Vagina (tissue), 2 donors: ENCODE results near the gene APOL4. TPM values are rescaled to one million over a fixed set of nuclear protein-coding genes. Genes with fewer than 3 reads are reported as not detected.
"Not testable (repeated sequence)": the region's sequence is repeated elsewhere in the genome, so short reads cannot be mapped to it uniquely, and the experiment has no call there.

ENCODE experiments used
- DNase-seq, 2 donors: peaks; one replicate each; pipeline ENCODE4 v3.0.0-alpha.2; 2017; ENCODE audit errors: extremely low spot score in 2 of 2
- H3K27ac ChIP-seq: fragments of 200-600 bp; sonication (generic); one replicate; pipeline ENCODE4 v1.5.1; 2019
- H3K27me3 ChIP-seq: fragments of 200-600 bp; sonication (generic); one replicate; pipeline ENCODE4 v1.5.1; 2019
- H3K36me3 ChIP-seq, 2 donors: fragments of 200-600 bp; sonication (generic); one replicate each; pipeline ENCODE4 v1.5.1; 2017 to 2019
- H3K4me1 ChIP-seq: fragments of 200-600 bp; sonication (generic); one replicate; pipeline ENCODE4 v1.5.1; 2019
- H3K4me3 ChIP-seq, 2 donors: fragments of 200-600 bp; sonication (generic); 1 replicate in 1 of 2; 2 replicates in 1 of 2; pipeline ENCODE4 v1.5.1; 2016 to 2019
- H3K9me3 ChIP-seq: fragments of 200-600 bp; sonication (generic); one replicate; pipeline ENCODE4 v1.5.1; 2019
- POLR2A ChIP-seq, 2 donors: fragments of 450-650 bp; IDR thresholded peaks; one replicate each; pipeline ENCODE4 v1.6.1; 2017; ENCODE audit warnings: antibody characterized with exemption in 2 of 2, mild to moderate bottlenecking in 2 of 2, moderate library complexity in 2 of 2
- POLR2AphosphoS5 ChIP-seq, 2 donors: sonication (generic); formaldehyde crosslinking; IDR thresholded peaks; one replicate each; pipeline ENCODE4 v1.9.0; 2017; ENCODE audit warnings: antibody characterized with exemption in 2 of 2, mild to moderate bottlenecking in 2 of 2, low read depth in 1 of 2; ENCODE audit not compliant: insufficient read depth in 1 of 2
- intact Hi-C: fragments of 100-400 bp; cut with DNase I; formaldehyde crosslinking; loops from one replicate; pipeline ENCODE4 v1.15.1; 2023
- total RNA-seq: library from RNA; depleted of rRNA; stranded (reverse); fragments of >200 nt; gene quantifications from one replicate; pipeline ENCODE4 v1.2.3, GENCODE V29; 2016
- TF ChIP-seq, protein P1 (sequence below), 3 experiments: fragments of 450-650 bp in 2 of 3; fragments of 200-600 bp in 1 of 3; sonication (generic) in 1 of 3; IDR thresholded peaks; one replicate each; pipeline ENCODE4 v1.5.1; 2017 to 2019; ENCODE audit warnings: antibody characterized with exemption in 3 of 3, mild to moderate bottlenecking in 2 of 3, moderate library complexity in 2 of 3

The APOL4 gene
- total RNA-seq, 1 donor from 2014 or later, result 4.2 TPM

DNA sequence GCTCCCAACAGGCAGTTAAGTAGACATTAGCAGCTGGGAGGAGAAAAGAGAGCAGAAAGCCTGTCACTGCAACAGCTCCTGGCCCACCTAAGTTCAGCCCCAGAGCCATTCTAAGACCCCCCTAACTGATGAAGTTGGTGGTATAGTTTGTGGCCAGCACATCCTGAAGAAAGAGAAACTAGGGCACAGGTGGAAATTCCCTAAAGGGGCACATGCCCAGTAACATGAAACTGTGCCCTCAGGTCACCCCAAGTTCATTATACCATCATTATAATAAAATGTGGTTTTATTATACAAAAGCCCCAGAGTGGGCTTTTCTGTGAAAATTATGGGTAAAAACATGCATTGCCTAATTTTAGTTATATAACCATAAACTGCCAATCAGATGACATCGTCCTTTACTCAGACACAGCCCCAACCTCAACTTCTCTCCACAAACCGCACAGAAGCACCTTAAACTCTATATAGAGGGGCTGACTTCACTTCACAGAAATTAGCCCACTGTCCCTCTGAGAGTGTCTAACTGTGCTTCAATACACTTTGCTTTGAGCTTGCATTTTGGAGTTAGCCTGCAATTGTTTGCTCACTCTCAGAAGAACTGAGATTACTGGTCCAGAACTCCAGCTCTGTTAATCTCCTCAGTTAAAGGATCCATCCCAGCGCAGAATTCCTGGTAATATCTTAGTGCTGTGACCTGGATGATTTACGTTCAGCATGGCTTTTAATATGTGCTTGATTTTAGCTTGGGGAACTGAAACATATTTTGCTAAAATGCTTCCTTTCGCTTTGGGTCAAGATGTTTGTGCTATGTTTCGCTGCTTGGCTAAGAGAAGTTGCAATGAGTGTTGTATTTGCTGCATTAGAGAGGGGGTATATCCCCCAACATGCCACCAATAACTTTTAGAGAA is 39.2 kb downstream of the APOL4 start:
- DNase-seq, result no peak
- Histone ChIP-seq H3K4me3 (no peak overlapping the region), H3K9me3 (no peaks in the 10 kb centered on the region), H3K27me3 (no peaks in the 10 kb centered on the region), H3K27ac (no peak overlapping the region), H3K4me1 (peaks cover 42% of the 10 kb centered on the region), H3K36me3 (no peaks in the 10 kb centered on the region)
- intact Hi-C loops, result no loop called here
- TF ChIP-seq, protein P1, sequence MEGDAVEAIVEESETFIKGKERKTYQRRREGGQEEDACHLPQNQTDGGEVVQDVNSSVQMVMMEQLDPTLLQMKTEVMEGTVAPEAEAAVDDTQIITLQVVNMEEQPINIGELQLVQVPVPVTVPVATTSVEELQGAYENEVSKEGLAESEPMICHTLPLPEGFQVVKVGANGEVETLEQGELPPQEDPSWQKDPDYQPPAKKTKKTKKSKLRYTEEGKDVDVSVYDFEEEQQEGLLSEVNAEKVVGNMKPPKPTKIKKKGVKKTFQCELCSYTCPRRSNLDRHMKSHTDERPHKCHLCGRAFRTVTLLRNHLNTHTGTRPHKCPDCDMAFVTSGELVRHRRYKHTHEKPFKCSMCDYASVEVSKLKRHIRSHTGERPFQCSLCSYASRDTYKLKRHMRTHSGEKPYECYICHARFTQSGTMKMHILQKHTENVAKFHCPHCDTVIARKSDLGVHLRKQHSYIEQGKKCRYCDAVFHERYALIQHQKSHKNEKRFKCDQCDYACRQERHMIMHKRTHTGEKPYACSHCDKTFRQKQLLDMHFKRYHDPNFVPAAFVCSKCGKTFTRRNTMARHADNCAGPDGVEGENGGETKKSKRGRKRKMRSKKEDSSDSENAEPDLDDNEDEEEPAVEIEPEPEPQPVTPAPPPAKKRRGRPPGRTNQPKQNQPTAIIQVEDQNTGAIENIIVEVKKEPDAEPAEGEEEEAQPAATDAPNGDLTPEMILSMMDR (IDR thresholded peaks at IDR 0.05), result no peak
- TF ChIP-seq POLR2AphosphoS5 (IDR thresholded peaks at IDR 0.05; ENCODE audit: insufficient read depth in 1 of 2, low read depth in 1 of 2) (no peak), POLR2A (IDR thresholded peaks at IDR 0.05) (no peak)

DNA sequence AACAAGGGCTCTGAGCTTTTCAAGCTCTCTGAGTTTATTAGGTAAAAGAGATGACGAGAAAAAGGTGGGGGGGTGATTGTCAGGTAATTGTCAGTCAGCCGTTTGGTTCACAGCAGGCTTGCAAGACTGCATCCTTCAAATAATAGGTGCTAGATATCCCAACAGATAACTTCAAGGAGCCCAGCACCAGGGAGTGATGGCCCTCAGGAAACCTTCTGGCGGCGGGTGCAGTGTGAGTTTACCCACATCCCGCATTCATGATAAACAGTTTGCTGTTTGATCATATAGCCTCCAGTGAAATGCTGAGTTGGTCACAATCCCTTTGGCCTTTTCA is 39.8 kb downstream of the APOL4 start:
- DNase-seq, H3K27me3 ChIP-seq, intact Hi-C loops, H3K4me3 ChIP-seq, H3K36me3 ChIP-seq, H3K9me3 ChIP-seq: not testable (repeated sequence)
- peaks cover 45% of the 10 kb centered on the region for H3K4me1 ChIP-seq
- peak overlapping the region; percentile 96 for H3K27ac ChIP-seq

DNA sequence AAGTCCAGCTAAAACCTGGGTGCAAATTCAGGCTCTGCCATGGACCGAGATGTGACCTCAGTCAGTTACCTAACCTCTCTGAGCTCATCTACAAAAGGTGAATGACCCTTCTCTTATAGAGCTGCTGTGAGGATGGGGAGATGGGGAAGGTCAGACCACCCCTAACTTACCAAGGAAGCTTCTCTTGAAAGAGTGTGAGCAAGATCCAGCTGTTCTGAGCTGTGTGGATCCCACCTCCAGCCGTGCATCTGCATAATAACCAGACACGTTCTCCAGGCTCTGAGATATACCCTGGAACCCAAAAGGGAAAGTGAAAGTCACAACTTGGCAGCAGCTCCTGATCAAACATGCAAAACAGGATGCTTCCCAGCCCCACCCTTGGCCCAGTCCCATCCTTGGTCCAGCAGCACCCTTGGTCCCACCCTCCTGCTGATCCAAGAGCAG is 41.1 kb downstream of the APOL4 start, which contains the start of gene APOL3:
TSS of gene APOL3 (minus strand) at position 257 of the 444 bp plus-strand sequence. CDS start 11,700 bp downstream, outside the sequence.
- intact Hi-C loops, result no loop called here
- no peaks in the 10 kb centered on the region for H3K27me3 ChIP-seq
- H3K4me3 ChIP-seq, result peak within 1 kb of the TSS; percentile 47 to 62
- H3K27ac ChIP-seq, result peak within 1 kb of the TSS; percentile 96
- peak in 1 of 2 donors; percentile 72 for TF ChIP-seq POLR2AphosphoS5 (IDR thresholded peaks at IDR 0.05; ENCODE audit: insufficient read depth in 1 of 2, low read depth in 1 of 2)
- peak in 1 of 2 donors; percentile 65 for TF ChIP-seq POLR2A (IDR thresholded peaks at IDR 0.05)
- TF ChIP-seq, protein P1 (IDR thresholded peaks at IDR 0.05), result no peak
- DNase-seq, result no peak
- no peaks in the 10 kb centered on the region for H3K36me3 ChIP-seq
- peaks cover 57% of the 10 kb centered on the region for H3K4me1 ChIP-seq
- H3K9me3 ChIP-seq, result no peaks in the 10 kb centered on the region

DNA sequence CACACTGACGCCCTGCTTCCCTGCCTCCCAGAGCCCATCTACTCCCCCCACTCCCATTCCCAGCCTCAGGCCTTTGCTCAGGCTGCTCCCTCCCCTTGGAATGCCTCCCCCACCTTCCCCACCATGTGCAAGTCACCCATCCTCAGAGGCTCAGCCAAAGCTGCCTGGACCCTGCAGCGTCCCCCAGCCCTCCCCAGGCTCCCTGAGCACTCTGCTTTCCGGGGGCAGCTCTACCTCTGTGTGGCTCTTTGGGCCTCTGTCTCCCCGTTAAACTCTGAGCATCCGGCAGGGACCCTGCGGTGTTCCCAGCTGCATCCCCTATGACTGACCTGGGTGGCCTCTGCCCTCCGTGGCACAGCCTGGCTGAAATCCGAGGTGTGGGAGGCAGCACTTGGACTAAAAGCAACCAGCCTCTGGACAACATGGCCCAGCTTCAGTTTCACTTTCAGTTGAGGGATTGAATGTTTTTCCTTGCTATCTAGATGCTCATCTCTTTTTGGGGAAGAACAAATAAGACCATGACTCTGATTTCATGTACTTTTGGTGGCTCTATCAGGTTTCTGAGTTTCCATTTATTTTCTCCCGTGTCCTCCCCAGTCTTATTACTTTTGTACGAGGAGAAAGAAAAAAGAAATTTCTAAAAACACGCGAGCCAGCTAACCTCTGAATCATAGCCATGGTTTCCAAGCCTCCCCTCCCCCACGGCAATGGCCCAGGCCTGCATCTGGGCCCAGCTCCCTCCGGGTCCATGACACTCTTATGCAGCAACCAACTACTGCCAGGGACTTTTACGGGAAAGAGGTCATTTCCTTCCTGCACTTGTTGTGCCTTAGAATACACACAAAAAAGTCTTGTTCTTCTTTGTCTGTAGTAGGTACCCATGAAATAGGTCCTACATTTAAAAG is 44.8 kb downstream of the APOL4 start:
- TF ChIP-seq POLR2AphosphoS5 (IDR thresholded peaks at IDR 0.05; ENCODE audit: insufficient read depth in 1 of 2, low read depth in 1 of 2), result peak; percentile 73 to 97
- peak in 1 of 2 donors; percentile 24 for TF ChIP-seq POLR2A (IDR thresholded peaks at IDR 0.05)
- TF ChIP-seq, protein P1 (IDR thresholded peaks at IDR 0.05), result no peak
- Histone ChIP-seq H3K27me3 (no peaks in the 10 kb centered on the region), H3K4me3 (peak overlapping the region; percentile 46 to 50), H3K4me1 (peaks cover 82% of the 10 kb centered on the region), H3K9me3 (no peaks in the 10 kb centered on the region), H3K27ac (peak overlapping the region; percentile 96), H3K36me3 (no peaks in the 10 kb centered on the region)
- intact Hi-C loops, result no loop called here
- DNase-seq, result no peak

DNA sequence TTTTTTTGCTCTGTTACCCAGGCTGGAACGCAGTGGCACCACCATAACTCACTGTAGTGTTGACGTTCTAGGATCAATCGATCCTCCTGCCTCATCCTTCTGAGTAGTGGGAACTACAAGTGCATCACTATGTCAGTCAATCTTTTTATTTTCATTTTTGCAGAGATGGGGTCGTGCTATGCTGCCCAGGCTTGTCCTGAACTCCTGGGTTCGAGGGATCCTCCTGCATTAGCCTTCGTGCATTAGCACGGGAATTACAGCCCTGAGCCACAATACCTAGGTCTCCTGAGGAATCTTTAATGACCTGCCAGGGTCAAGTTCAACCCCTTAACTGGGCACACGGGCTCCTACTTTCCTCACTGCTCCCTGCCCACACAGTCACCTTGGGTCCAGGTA is 45.5 kb downstream of the APOL4 start:
- Histone ChIP-seq H3K9me3 (no peaks in the 10 kb centered on the region), H3K27me3 (no peaks in the 10 kb centered on the region), H3K27ac (peak overlapping the region; percentile 96), H3K36me3 (no peaks in the 10 kb centered on the region), H3K4me3 (peak overlapping the region; percentile 46 to 50), H3K4me1 (peaks cover 84% of the 10 kb centered on the region)
- intact Hi-C loops, result no loop called here
- no peak for DNase-seq
- TF ChIP-seq POLR2A (IDR thresholded peaks at IDR 0.05), result no peak
- TF ChIP-seq, protein P1 (IDR thresholded peaks at IDR 0.05), result no peak
- TF ChIP-seq POLR2AphosphoS5 (IDR thresholded peaks at IDR 0.05; ENCODE audit: insufficient read depth in 1 of 2, low read depth in 1 of 2), result no peak
